Measurements from ENCODE around the gene IGFLR1.

DNA sequence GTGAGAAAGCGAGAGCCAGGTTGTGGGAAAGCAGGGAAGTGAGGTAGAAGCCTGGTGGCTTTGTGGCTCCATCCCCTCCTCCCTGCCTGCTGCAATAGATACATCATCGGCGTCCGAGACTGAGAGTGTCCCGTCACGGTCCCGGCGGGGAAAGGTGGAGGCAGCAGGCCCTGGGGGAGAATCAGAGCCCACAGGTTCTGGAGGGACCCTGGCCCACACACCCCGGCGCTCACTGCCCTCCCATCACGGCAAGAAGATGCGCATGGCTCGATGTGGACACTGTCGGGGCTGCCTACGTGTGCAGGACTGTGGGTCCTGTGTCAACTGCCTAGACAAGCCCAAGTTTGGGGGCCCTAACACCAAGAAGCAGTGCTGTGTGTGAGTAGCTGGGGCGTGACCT, 19.4 kb downstream of the IGFLR1 start:
- no peak for TF ChIP-seq CTCF (IDR thresholded peaks at IDR 0.05 in 4 of 5, conservative IDR thresholded peaks at IDR 0.05 in 1 of 5)
- no peak for TF ChIP-seq POLR2A (IDR thresholded peaks at IDR 0.05)
